Nucleus accumbens (tissue), 56 donors: ENCODE data around the gene DCST1.

Source experiments
- DNase-seq, 56 donors: peaks; one replicate each; lab custom pipeline; 2025; lab: John Stamatoyannopoulos, UW

The DCST1 gene

GRCh38 chr1:155068599-155068998 is 35.0 kb downstream of the DCST1 start:
- DNase-seq = no peak

DNA sequence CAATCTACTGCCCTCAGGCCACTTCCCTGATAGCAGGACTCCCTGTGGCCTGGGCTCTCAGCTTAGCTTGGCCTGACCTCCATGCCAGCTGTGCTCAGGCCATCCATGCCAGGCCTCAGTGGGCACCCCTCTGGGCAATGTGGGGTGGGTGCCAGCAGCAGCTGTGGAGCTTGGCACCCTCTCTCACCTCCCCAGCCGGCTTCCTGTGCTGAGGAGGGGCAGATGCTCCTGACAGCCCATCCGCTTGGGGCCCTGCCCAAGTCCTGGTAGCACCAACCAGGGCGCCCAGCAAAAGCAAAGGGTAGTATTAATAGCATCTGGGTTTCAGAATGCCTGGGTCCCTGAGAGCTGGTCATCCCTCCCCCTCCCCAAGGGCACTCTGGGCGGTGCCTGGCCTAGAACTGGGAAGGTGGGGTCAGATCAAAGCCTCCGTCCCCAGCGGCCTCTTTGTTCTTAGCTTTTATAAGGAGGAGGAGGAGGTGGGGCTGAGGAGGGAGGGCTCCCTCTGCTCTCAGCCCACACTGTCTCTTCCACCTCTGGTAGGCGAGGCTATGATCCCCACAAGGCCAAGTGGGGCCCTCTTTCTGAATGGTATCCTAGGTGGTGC is 36.0 kb downstream of the DCST1 start:
- DNase-seq = peak in 11 of 56 donors; percentile 6 to 57 (median 29)

DNA sequence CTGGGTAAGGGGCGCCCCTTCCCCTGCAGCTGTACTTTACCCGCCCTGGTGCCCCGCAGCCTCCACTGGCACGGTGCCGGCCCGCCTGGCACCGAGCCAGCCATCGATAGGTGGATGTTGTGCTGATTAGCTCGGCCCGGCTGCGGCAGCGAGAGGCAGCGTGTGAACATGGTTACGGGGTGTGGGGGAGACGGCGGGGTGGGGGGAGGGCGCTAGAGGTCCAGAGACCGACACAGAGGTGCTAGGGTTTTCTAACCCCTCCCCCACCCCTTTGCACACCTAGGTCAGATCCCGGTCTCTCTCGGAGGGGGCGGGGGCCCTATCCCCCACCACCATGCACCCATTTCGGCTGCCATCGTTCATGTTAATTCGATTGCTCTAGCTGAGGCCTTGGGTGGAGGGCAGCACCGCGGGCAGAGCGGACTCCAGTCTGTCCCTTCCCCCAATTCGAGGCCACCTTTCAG is 36.6 kb downstream of the DCST1 start:
- DNase-seq = peak in 10 of 56 donors; percentile 13 to 57 (median 34)

DNA sequence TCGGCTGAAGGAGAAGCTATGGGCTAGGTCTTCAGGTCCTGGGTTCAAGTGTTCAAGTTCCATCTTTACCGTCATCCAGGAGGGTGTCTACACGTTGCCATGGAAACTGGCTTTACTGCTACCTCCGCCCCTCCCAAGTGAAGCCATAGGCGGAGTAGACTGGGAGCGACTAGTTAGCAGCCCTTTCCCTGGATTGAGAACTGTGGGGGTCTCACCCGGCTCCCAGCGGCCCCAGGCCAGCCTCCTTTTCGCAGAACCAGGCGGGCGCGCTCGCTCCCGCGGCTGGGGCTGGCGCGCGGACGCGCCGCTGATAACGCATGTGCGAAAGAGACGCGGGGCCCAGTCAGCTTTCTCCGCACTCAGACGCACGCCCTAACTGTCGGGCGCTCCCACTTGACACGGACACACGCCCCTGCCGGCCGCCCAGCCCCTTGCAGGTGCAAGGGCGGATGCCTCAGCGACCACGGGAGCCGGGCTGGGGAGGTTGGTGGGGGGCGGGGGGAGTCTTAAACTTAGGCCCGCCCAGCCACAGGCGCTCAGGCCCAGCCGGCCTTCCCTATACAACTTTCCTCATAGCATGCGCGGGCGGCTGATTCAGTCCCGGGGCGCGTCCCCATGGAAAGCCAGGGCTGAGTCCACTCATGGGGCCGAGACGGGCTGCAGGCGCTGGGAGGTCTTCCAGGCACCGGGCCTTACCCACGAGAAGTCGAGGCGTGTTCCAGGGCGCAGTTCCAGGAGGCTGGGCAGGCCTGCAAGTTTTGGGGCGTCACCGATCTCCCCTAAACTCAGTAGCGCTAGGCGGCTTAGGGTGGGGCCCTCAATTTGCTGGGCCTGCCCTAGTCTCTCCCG is 37.3 kb downstream of the DCST1 start:
- peak in 48 of 56 donors; percentile 13 to 82 (median 58) for DNase-seq

GRCh38 chr1:155071701-155072100 is 38.1 kb downstream of the DCST1 start:
- peak in 1 of 56 donors; percentile 7 for DNase-seq

- no peak for DNase-seq
Observed at GRCh38 chr1:155072531-155073289, 39.1 kb downstream of the DCST1 start.

GRCh38 chr1:155073377-155074242 is 40.0 kb downstream of the DCST1 start:
- DNase-seq = no peak

GRCh38 chr1:155075535-155075934 is 41.9 kb downstream of the DCST1 start:
- no peak for DNase-seq

DNA sequence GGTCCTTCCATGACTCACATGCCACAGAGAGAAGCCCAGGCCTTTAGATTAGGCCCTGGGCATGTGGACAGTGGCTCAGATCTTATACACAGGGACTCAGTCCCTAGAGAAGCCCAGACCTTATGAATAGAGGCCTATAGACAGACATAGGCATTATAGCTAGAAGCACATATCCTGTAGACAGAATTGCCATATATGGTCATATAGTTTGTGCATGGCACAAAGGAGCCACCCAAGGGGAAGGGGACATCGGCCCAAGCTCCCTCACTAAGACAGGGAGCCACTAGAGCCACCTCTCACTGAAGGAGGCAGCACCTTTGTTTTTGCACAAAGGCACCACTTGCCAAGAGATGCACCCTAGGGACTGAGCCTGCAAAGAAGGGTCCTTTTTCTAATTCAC is 42.7 kb downstream of the DCST1 start:
- no peak for DNase-seq

- no peak for DNase-seq
Observed at GRCh38 chr1:155077346-155077745, 43.7 kb downstream of the DCST1 start.

- DNase-seq = no peak
Observed at GRCh38 chr1:155077758-155078445, 44.3 kb downstream of the DCST1 start.

DNA sequence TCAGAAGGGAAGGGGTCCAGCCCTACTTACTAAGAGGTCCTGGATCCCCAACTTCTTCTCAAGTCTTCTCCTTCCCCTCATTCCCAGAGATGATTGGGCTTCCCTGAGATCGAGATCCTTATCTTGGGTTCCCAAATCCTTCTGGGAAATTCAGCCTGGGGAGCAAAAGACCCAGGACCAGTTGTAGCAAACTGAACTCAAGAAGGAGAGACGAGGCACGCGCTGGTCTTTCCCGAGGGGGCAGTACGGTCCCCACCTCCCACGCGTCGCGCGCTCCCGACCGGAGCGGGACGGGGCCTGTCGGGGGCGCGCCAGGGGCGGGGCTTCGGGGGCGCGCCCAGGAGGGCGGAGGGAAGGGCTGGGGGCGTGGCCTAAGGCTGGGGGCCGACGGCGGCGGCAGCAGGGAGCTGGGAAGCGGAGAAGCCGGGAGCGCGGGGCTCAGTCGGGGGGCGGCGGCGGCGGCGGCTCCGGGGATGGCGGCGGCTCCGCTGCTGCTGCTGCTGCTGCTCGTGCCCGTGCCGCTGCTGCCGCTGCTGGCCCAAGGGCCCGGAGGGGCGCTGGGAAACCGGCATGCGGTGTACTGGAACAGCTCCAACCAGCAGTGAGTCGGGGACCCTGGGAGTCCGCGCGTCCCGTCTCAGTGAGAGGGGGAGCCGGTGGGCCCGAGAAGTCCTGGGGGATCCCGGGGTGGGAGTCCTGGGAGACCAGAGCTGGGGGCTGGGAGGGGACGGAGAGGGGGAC is 45.0 kb downstream of the DCST1 start, which contains the start of gene EFNA3:
Gene EFNA3 (plus strand): TSS at position 369 of the 741 bp plus-strand sequence. CDS start 105 bp downstream, at position 474.
- peak in 48 of 56 donors; percentile 11 to 88 (median 58) for DNase-seq

- peak in 1 of 56 donors; percentile 35 for DNase-seq
Observed at GRCh38 chr1:155079210-155079486, 45.5 kb downstream of the DCST1 start.

DNA sequence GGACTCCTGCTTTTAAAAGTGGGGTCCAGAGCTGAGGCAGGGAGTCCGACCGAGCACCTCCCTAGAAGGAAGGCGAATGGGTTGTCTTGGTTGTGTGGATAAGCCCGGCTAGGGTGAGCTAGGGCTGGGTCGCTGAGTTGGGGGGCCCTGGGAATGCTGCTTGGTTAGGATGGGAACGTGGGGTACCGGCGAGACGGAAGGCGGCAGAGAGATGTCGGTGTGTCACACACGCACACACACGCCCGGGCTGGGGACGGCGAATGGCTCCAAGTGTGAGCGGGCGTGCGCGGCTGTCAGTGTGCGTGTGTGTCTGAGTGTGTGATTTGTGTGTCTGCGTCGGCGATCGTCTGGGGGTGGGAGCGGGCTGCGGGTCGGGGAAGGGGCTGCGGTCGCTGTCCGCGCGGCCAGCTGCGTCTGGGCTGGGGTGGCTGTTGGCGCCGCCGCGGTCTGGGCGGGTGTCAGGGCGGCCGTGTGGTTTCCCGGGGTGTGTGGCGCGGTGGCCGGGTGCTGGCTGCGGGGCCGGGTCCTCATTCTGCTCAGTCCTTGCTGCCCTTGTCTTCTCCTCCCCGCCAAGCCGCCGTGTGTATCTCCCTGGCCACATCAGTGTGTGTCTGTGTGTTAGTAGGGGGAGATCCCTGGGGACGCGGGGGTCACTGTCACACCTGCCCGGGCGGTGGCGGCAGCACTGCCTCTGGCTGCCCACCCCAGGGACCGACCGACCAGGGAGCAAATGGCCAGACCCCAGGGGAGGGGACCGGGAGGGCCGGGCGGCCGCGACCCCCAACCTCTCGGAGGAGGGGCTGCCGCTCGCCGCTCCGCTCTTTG is 46.1 kb downstream of the DCST1 start:
- DNase-seq = peak in 4 of 56 donors; percentile 8 to 39 (median 35)

DNA sequence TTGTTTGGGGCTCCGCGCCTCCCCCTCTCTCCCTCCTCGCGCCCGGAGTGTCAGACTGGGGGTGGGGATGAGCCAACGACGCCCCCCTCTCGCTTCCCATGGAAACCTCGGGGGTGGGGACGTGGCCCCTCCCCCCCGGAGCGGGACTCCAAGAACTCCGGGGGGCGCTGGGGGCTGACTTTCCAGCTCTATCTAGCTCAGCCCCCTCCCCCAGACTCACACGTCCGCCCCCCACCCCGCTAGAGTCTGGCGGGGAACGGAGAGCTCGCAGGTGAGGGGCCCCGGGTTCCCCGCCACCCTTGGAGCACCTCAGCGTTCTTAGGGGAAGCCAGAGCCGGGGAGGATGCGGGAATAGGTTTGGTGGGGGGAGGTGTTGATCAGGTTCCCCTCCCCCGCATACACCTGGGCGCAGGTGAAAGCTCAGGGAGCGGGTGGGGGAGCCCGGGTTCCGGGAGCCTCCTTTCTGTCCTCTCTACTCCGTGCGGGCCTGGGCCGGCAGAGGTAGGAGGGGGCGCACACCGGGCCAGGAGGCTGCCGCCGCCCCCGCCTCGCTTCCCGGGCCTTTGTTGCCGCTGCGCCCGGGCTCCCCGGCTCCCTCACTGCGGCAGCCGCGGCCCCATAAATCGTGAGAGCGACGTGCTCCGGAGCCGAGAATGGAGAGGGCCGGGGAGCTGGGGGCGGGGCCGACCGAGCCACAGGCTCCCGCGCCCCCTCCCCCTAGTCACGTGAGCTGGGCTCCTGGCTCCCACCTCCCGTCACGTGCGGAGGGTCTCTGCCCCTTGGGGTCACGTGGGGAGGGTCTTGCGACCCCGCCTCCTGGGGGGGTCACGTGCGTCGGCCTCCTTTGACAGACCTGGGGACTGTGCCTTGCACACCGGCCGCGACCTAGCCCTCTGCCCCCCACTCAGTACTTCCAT is 46.9 kb downstream of the DCST1 start:
- peak in 14 of 56 donors; percentile 9 to 62 (median 27) for DNase-seq

- DNase-seq = peak in 17 of 56 donors; percentile 9 to 64 (median 34)
Observed at GRCh38 chr1:155081472-155082300, 48.1 kb downstream of the DCST1 start.
